HEK293T (cell line): ENCODE data around the gene PFKM.

Experiments used
- CTCF ChIA-PET: fragments of 350-600 bp; formaldehyde crosslinking; extraction: SDS; loops from one replicate; lab custom pipeline; 2021; ENCODE audit warnings: antibody characterized with exemption, inconsistent platforms; lab: Yijun Ruan, JAX
- POLR2A ChIA-PET: fragments of 350-600 bp; formaldehyde crosslinking; extraction: SDS; loops from one replicate; lab custom pipeline; 2020; ENCODE audit warnings: antibody characterized with exemption, inconsistent platforms; lab: Yijun Ruan, JAX
- DNase-seq: peaks from one replicate; pipeline ENCODE4 v3.0.0; 2012; ENCODE audit warnings: mixed read lengths; ENCODE audit errors: extremely low spot score
- ARNT ChIP-seq: fragments of 450-650 bp; IDR thresholded peaks from 2 replicates; pipeline ENCODE4 v1.6.1; 2017; ENCODE audit warnings: mild to moderate bottlenecking
- BHLHE40 ChIP-seq: fragments of 450-650 bp; IDR thresholded peaks from 2 replicates; pipeline ENCODE4 v1.6.1; 2016; ENCODE audit warnings: mild to moderate bottlenecking, moderate library complexity, borderline replicate concordance
- CTBP1 ChIP-seq: fragments of 450-650 bp; IDR thresholded peaks from 2 replicates; pipeline ENCODE4 v1.6.1; 2016; ENCODE audit warnings: borderline replicate concordance
- ELF4 ChIP-seq: fragments of 450-650 bp; IDR thresholded peaks from 2 replicates; pipeline ENCODE4 v1.6.1; 2017; ENCODE audit warnings: antibody characterized with exemption
- FOXA1 ChIP-seq: fragments of 450-650 bp; IDR thresholded peaks from 2 replicates; pipeline ENCODE4 v1.6.1; 2016; ENCODE audit warnings: mild to moderate bottlenecking
- FOXK2 ChIP-seq: fragments of 450-650 bp; IDR thresholded peaks from 2 replicates; pipeline ENCODE4 v1.6.1; 2016; ENCODE audit warnings: mild to moderate bottlenecking
- FOXM1 ChIP-seq: fragments of 450-650 bp; IDR thresholded peaks from 2 replicates; pipeline ENCODE4 v1.6.1; 2017; ENCODE audit warnings: mild to moderate bottlenecking, borderline replicate concordance
- HDGF ChIP-seq: fragments of 450-650 bp; IDR thresholded peaks from 2 replicates; pipeline ENCODE4 v1.6.1; 2017; ENCODE audit warnings: antibody characterized with exemption, borderline replicate concordance
- L3MBTL2 ChIP-seq: fragments of 450-650 bp; conservative IDR thresholded peaks from 2 replicates; pipeline ENCODE4 v1.6.1; 2016; ENCODE audit warnings: mild to moderate bottlenecking
- LEF1 ChIP-seq: fragments of 450-650 bp; IDR thresholded peaks from 2 replicates; pipeline ENCODE4 v1.6.1; 2017; ENCODE audit warnings: mild to moderate bottlenecking, borderline replicate concordance
- NFRKB ChIP-seq: fragments of 450-650 bp; IDR thresholded peaks from 2 replicates; pipeline ENCODE4 v1.6.1; 2016; ENCODE audit warnings: mild to moderate bottlenecking, moderate library complexity
- PKNOX1 ChIP-seq: fragments of 450-650 bp; IDR thresholded peaks from 2 replicates; pipeline ENCODE4 v1.6.1; 2016
- SP1 ChIP-seq: fragments of 450-650 bp; IDR thresholded peaks from 2 replicates; pipeline ENCODE4 v1.6.1; 2017
- SUZ12 ChIP-seq: fragments of 450-650 bp; IDR thresholded peaks from 2 replicates; pipeline ENCODE4 v1.6.1; 2016; ENCODE audit warnings: mild to moderate bottlenecking
- TARDBP ChIP-seq: fragments of 450-650 bp; IDR thresholded peaks from 2 replicates; pipeline ENCODE4 v1.6.1; 2016
- ZNF384 ChIP-seq: fragments of 450-650 bp; IDR thresholded peaks from 2 replicates; pipeline ENCODE4 v1.6.1; 2016

PFKM gene

GRCh38 chr12:48078901-48079300 is 40.3 kb upstream of the PFKM start:
- TF ChIP-seq ZNF384, result no peak
- no peak for TF ChIP-seq SUZ12
- TF ChIP-seq PKNOX1, result no peak
- no peak for TF ChIP-seq FOXA1
- TF ChIP-seq HDGF, result no peak
- no peak for TF ChIP-seq NFRKB
- TF ChIP-seq LEF1, result no peak
- no peak for TF ChIP-seq SP1
- TF ChIP-seq FOXK2, result no peak
- TF ChIP-seq L3MBTL2, result no peak
- no peak for TF ChIP-seq ARNT
- TF ChIP-seq BHLHE40, result no peak
- no peak for TF ChIP-seq ELF4
- no peak for TF ChIP-seq FOXM1
- POLR2A ChIA-PET, result no interaction called here
- no peak for DNase-seq
- CTCF ChIA-PET, result no interaction called here

- ChIA-PET CTCF (no interaction called here), POLR2A (no interaction called here)
- TF ChIP-seq FOXA1 (no peak), SP1 (no peak), BHLHE40 (no peak), CTBP1 (no peak)
- no peak for DNase-seq
These were observed 38.9 kb upstream of the PFKM start for GRCh38 chr12:48080285-48080684.

GRCh38 chr12:48080821-48081220 is 38.3 kb upstream of the PFKM start:
- POLR2A ChIA-PET, result no interaction called here
- TF ChIP-seq ZNF384 (no peak), SP1 (no peak), ELF4 (no peak), BHLHE40 (no peak), SUZ12 (no peak), LEF1 (no peak), PKNOX1 (no peak), FOXM1 (no peak), ARNT (no peak), L3MBTL2 (no peak), TARDBP (no peak), CTBP1 (no peak), FOXA1 (no peak), FOXK2 (no peak)
- CTCF ChIA-PET, result interaction anchor here (0.6 kb wide), 1 partner anchor 216 kb away, joined by 3 read pairs; no protein-coding TSS in a partner anchor

GRCh38 chr12:48084066-48084465 is 35.1 kb upstream of the PFKM start:
- ChIA-PET CTCF (interaction anchor here (1.0 to 1.5 kb wide), 3 partner anchors 74 to 106 kb away, joined by 4 to 11 read pairs (median 9); no protein-coding TSS in a partner anchor), POLR2A (no interaction called here)
- TF ChIP-seq TARDBP (no peak), ELF4 (no peak), SP1 (no peak), LEF1 (no peak), NFRKB (no peak)
- DNase-seq, result no peak

More at GRCh38 chr12:48080821-48081220, 38.3 kb upstream of the PFKM start:
- DNase-seq, result no peak

- no peak for TF ChIP-seq ELF4
- TF ChIP-seq ZNF384, result no peak
- TF ChIP-seq L3MBTL2, result no peak
- no peak for TF ChIP-seq FOXK2
- no peak for TF ChIP-seq FOXM1
- no peak for TF ChIP-seq NFRKB
- TF ChIP-seq CTBP1, result no peak
- no peak for TF ChIP-seq TARDBP
- POLR2A ChIA-PET, result no interaction called here
- DNase-seq, result no peak
- CTCF ChIA-PET, result interaction anchor here (1.0 to 1.5 kb wide), 3 partner anchors 54 to 105 kb away, joined by 3 to 11 read pairs (median 4); no protein-coding TSS in a partner anchor
These were observed 34.2 kb upstream of the PFKM start for GRCh38 chr12:48084841-48085460.

GRCh38 chr12:48086327-48086726 is 32.8 kb upstream of the PFKM start:
- TF ChIP-seq ZNF384 (no peak), FOXK2 (no peak), PKNOX1 (no peak), SP1 (no peak), NFRKB (no peak), FOXA1 (no peak), HDGF (no peak), SUZ12 (no peak), CTBP1 (no peak), ARNT (no peak), BHLHE40 (no peak), LEF1 (no peak), L3MBTL2 (no peak), FOXM1 (no peak), ELF4 (no peak)
- ChIA-PET POLR2A (no interaction called here), CTCF (interaction anchor here (0.6 to 0.7 kb wide), 2 partner anchors 17 to 33 kb away, joined by 3 read pairs; partner anchors contain the start of gene PFKM)
- DNase-seq, result no peak
